VCaP (cell line): ENCODE measurements around the gene ASB6.

Experiments used
- H3K27ac ChIP-seq: fragments of 450-650 bp; 2 replicates; pipeline ENCODE4 v1.5.1; 2017
- CTCF ChIP-seq: fragments of 450-650 bp; conservative IDR thresholded peaks from 2 replicates; pipeline ENCODE4 v1.5.1; 2017; ENCODE audit warnings: mild to moderate bottlenecking, moderate library complexity

Gene ASB6

GRCh38 chr9:129587487-129588262 is 54.3 kb downstream of the ASB6 start:
- no peak for TF ChIP-seq CTCF
- H3K27ac ChIP-seq: no peak overlapping the region

GRCh38 chr9:129586685-129587084 is 55.3 kb downstream of the ASB6 start:
- TF ChIP-seq CTCF: no peak
- H3K27ac ChIP-seq: no peak overlapping the region

- no peak for TF ChIP-seq CTCF
- H3K27ac ChIP-seq: no peak overlapping the region
These were observed 55.7 kb downstream of the ASB6 start for GRCh38 chr9:129586245-129586644.

GRCh38 chr9:129585352-129585751 is 56.6 kb downstream of the ASB6 start:
- no peak overlapping the region for H3K27ac ChIP-seq
- no peak for TF ChIP-seq CTCF
